OCI-LY1 (cell line): ENCODE data around the gene DPH7.
"Not testable (repeated sequence)": the region's sequence is repeated elsewhere in the genome, so short reads cannot be mapped to it uniquely, and the experiment has no call there.

Experiments used
- H2AFZ ChIP-seq: fragments of 200-600 bp; sonication (generic), shearing (Covaris generic); 2 replicates; pipeline ENCODE4 v1.6.0; 2014; ENCODE audit warnings: antibody characterized with exemption, mild to moderate bottlenecking, low read length
- H3F3A ChIP-seq: fragments of 200-600 bp; sonication (generic), shearing (Covaris generic); 2 replicates; pipeline ENCODE4 v1.6.0; 2014; ENCODE audit warnings: mild to moderate bottlenecking, antibody characterized with exemption, low read length, moderate library complexity; ENCODE audit not compliant: insufficient read depth
- H3K27ac ChIP-seq: fragments of 200-600 bp; sonication (generic); 2 replicates; pipeline ENCODE4 v1.5.1; 2014; ENCODE audit warnings: low read length, mixed run types, mild to moderate bottlenecking, low read depth; ENCODE audit not compliant: poor library complexity, severe bottlenecking
- H3K27me3 ChIP-seq: fragments of 200-600 bp; sonication (generic); 2 replicates; pipeline ENCODE4 v1.6.0; 2014; ENCODE audit warnings: antibody characterized with exemption, mild to moderate bottlenecking, low read length, moderate library complexity; ENCODE audit not compliant: insufficient read depth
- H3K36me3 ChIP-seq: fragments of 200-600 bp; sonication (generic); 2 replicates; pipeline ENCODE4 v1.6.1; 2014; ENCODE audit warnings: mild to moderate bottlenecking, antibody characterized with exemption, low read length, moderate library complexity, mixed read lengths; ENCODE audit not compliant: insufficient read depth
- H3K4me1 ChIP-seq: fragments of 200-600 bp; sonication (generic); 2 replicates; pipeline ENCODE4 v1.5.1; 2014; ENCODE audit warnings: mild to moderate bottlenecking, low read length, moderate library complexity; ENCODE audit not compliant: insufficient read depth, severe bottlenecking
- H3K4me2 ChIP-seq: fragments of 200-600 bp; sonication (generic), shearing (Covaris generic); 2 replicates; pipeline ENCODE4 v1.6.1; 2014; ENCODE audit warnings: low read length
- H3K4me3 ChIP-seq: fragments of 200-600 bp; sonication (generic); 2 replicates; pipeline ENCODE4 v1.5.1; 2014; ENCODE audit warnings: low read length, low read depth, mild to moderate bottlenecking, mixed read lengths; ENCODE audit not compliant: poor library complexity, severe bottlenecking
- H3K79me2 ChIP-seq: fragments of 200-600 bp; shearing (Covaris generic); 2 replicates; pipeline ENCODE4 v1.6.1; 2016; ENCODE audit warnings: mixed run types, low read length, mixed read lengths; ENCODE audit not compliant: insufficient read depth
- H3K9ac ChIP-seq: fragments of 200-600 bp; sonication (generic), shearing (Covaris generic); 2 replicates; pipeline ENCODE4 v1.6.1; 2014; ENCODE audit warnings: mild to moderate bottlenecking, low read length, mixed read lengths
- H3K9me2 ChIP-seq: fragments of 200-600 bp; sonication (generic), shearing (Covaris generic); 2 replicates; pipeline ENCODE4 v1.6.1; 2014; ENCODE audit warnings: low read depth, mild to moderate bottlenecking, low read length, mixed read lengths
- H3K9me3 ChIP-seq: fragments of 200-600 bp; shearing (Covaris generic); 2 replicates; pipeline ENCODE4 v1.6.1; 2014; ENCODE audit warnings: low read length, mixed read lengths
- H4K20me1 ChIP-seq: fragments of 200-600 bp; sonication (generic), shearing (Covaris generic); 2 replicates; pipeline ENCODE4 v1.6.0; 2016; ENCODE audit warnings: mild to moderate bottlenecking, low read length; ENCODE audit not compliant: insufficient read depth
- CTCF ChIP-seq: fragments of 200-600 bp; sonication (generic), shearing (Covaris generic); IDR thresholded peaks from 2 replicates; pipeline ENCODE4 v1.5.1; 2017; ENCODE audit warnings: mild to moderate bottlenecking, antibody characterized with exemption, low read length, moderate library complexity, mixed read lengths
- EZH2 ChIP-seq: fragments of 200-600 bp; sonication (generic), shearing (Covaris generic); IDR thresholded peaks from 2 replicates; pipeline ENCODE4 v1.8.0; 2017; ENCODE audit warnings: borderline replicate concordance, mixed run types, mild to moderate bottlenecking, antibody characterized with exemption, low read length, moderate library complexity, mixed read lengths

The DPH7 gene

GRCh38 chr9:137569609-137570203, 9.0 kb downstream of the DPH7 start:
- Histone ChIP-seq H3K4me3 (no peak overlapping the region), H3K27ac (no peak overlapping the region), H3K36me3 (peaks cover 51% of the 10 kb centered on the region), H3K9ac (no peak overlapping the region), H2AFZ (no peak overlapping the region), H4K20me1 (no peaks in the 10 kb centered on the region), H3K4me1 (no peaks in the 10 kb centered on the region), H3F3A (no peaks in the 10 kb centered on the region), H3K9me2 (no peaks in the 10 kb centered on the region), H3K79me2 (no peaks in the 10 kb centered on the region), H3K27me3 (no peaks in the 10 kb centered on the region), H3K4me2 (no peak overlapping the region), H3K9me3 (no peaks in the 10 kb centered on the region)
- TF ChIP-seq CTCF (no peak), EZH2 (no peak)

GRCh38 chr9:137568445-137568844, 10.3 kb downstream of the DPH7 start:
- not testable (repeated sequence) for H3K9me2 ChIP-seq, H4K20me1 ChIP-seq, H3K27me3 ChIP-seq, H3K4me3 ChIP-seq, H3K9me3 ChIP-seq, H3K79me2 ChIP-seq, H3K4me1 ChIP-seq, H3K4me2 ChIP-seq, H3K9ac ChIP-seq, H2AFZ ChIP-seq, H3F3A ChIP-seq
- peak overlapping the region; percentile 10 for H3K27ac ChIP-seq
- H3K36me3 ChIP-seq, result peaks cover 53% of the 10 kb centered on the region

- no peaks in the 10 kb centered on the region for H3K4me1 ChIP-seq
- peaks cover 52% of the 10 kb centered on the region for H3K36me3 ChIP-seq
- H3F3A ChIP-seq, result no peaks in the 10 kb centered on the region
- no peak for TF ChIP-seq CTCF
- no peak for TF ChIP-seq EZH2
- no peak overlapping the region for H3K9ac ChIP-seq
- H3K9me2 ChIP-seq, result no peaks in the 10 kb centered on the region
- no peak overlapping the region for H2AFZ ChIP-seq
- no peak overlapping the region for H3K27ac ChIP-seq
- H3K27me3 ChIP-seq, result no peaks in the 10 kb centered on the region
- no peak overlapping the region for H3K4me3 ChIP-seq
- no peaks in the 10 kb centered on the region for H3K79me2 ChIP-seq
- H3K9me3 ChIP-seq, result no peaks in the 10 kb centered on the region
- no peak overlapping the region for H3K4me2 ChIP-seq
- H4K20me1 ChIP-seq, result no peaks in the 10 kb centered on the region
Observed at GRCh38 chr9:137564817-137565411, 13.8 kb downstream of the DPH7 start.

GRCh38 chr9:137564134-137564533, 14.6 kb downstream of the DPH7 start:
- Histone ChIP-seq H3K27ac (no peak overlapping the region), H3K79me2 (no peaks in the 10 kb centered on the region), H3K9ac (no peak overlapping the region), H3K36me3 (peaks cover 54% of the 10 kb centered on the region), H3K4me1 (no peaks in the 10 kb centered on the region), H4K20me1 (no peaks in the 10 kb centered on the region), H3K4me3 (no peak overlapping the region), H3K27me3 (no peaks in the 10 kb centered on the region), H3K9me3 (no peaks in the 10 kb centered on the region), H3F3A (no peaks in the 10 kb centered on the region), H3K4me2 (no peak overlapping the region), H2AFZ (no peak overlapping the region), H3K9me2 (no peaks in the 10 kb centered on the region)
- TF ChIP-seq CTCF (no peak), EZH2 (no peak)
